Keratinocyte (primary cell): Measurements from ENCODE around the gene GNAT3.

ENCODE experiments used
- CTCF ChIP-seq, 3 experiments: IDR thresholded peaks in 1 of 3; conservative IDR thresholded peaks in 1 of 3; optimal IDR thresholded peaks in 1 of 3; 2 replicates in 2 of 3; 3 replicates in 1 of 3; pipeline versions ENCODE3 to v1.5.1; 2011; ENCODE audit warnings: low read length in 3 of 3, mild to moderate bottlenecking in 3 of 3, moderate library complexity in 2 of 3, control low read depth in 1 of 3, inconsistent platforms in 1 of 3; ENCODE audit not compliant: insufficient read depth in 2 of 3; ENCODE audit errors: extremely low read depth in 1 of 3
- EZH2 ChIP-seq: IDR thresholded peaks from one replicate; pipeline ENCODE4 v1.6.1; 2012; ENCODE audit warnings: inconsistent platforms, mild to moderate bottlenecking, low read length, moderate library complexity

- TF ChIP-seq CTCF (optimal IDR thresholded peaks at IDR 0.05 in 1 of 3, IDR thresholded peaks at IDR 0.05 in 1 of 3, conservative IDR thresholded peaks at IDR 0.05 in 1 of 3; ENCODE audit: extremely low read depth in 1 of 3, insufficient read depth in 2 of 3, low read length in 3 of 3) (no peak), EZH2 (no peak)
These were observed 62.0 kb downstream of the GNAT3 start for GRCh38 chr7:80449836-80450235.
